ENCODE data around the gene CCDC92.

CCDC92 gene

DNA sequence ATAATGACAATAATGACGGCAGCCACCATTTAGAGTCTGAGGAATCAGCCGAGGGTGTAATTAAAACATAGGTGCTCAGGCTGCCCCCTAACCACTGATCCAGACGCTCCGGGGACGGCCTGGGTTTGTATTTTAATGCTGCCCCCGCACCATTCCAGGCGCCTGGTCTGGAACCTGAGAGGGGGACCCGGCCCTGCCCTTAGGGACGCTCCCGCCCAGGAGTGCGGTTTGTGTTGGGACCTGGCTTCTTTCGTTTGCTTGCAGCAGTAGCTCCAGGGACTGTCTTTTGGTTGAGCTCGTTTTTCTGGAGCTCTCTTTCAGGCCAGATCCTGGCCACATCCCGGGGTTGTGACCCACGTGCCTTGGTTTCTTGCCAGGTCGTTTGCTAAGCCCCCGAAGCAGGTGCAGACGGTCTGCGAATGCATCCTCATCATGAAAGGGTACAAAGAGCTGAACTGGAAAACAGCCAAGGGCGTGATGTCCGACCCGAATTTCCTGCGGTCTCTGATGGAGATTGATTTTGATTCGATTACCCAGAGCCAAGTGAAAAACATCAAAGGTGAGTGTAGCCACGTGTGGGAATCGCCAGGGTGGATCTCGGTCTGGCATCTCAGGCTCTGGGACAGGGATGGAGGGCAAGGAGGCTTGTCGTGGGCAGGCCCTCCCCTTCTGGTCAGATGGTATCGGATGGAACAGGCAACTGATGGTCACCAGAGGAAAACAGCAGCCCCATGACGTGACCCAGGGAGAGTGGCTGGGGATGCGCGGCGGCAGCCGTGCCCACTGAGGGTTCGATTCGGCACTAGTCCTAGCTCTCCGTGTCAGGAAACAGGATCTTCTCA, 63.5 kb downstream of the CCDC92 start:
- DNase-seq (ENCODE audit: low spot score) = no peak

DNA sequence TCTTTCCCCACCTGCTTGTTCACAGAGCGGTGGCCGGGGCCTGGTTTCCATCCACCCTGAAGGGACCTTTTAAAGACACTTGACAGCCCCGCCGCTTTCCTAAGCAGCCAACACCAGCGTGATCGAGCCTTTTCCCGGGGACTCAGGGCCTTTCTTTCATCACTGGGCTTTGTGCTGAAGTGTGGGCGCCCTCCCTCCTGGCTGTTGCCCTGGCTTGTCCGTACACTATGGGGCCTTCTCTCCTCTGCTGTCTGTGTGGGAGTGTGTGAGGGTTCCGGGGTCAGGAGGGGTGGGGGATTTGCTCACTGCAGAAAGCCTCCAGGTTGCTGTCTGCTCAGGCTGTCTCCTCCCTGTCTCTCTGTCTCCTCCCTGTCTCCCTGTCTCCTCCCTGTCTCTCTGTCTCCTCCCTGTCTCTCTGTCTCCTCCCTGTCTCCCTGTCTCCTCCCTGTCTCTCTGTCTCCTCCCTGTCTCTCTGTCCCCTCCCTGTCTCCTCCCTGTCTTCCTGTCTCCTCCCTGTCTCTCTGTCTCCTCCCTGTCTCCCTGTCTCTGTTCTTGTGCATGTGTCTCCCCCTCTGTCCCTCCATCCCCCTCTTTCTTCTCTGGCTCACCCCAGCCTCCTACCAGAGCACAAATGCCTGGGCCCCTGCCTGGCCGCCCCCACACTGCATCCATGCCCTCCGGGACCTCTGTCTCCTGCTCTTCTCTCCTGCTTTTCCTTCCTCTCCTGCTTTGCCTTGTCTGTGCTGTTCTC, 64.7 kb downstream of the CCDC92 start:
- no peak for DNase-seq (ENCODE audit: low spot score)

- no peak for DNase-seq (ENCODE audit: low spot score)
Measured at GRCh38 chr12:123906711-123907420, 65.8 kb downstream of the CCDC92 start.

DNA sequence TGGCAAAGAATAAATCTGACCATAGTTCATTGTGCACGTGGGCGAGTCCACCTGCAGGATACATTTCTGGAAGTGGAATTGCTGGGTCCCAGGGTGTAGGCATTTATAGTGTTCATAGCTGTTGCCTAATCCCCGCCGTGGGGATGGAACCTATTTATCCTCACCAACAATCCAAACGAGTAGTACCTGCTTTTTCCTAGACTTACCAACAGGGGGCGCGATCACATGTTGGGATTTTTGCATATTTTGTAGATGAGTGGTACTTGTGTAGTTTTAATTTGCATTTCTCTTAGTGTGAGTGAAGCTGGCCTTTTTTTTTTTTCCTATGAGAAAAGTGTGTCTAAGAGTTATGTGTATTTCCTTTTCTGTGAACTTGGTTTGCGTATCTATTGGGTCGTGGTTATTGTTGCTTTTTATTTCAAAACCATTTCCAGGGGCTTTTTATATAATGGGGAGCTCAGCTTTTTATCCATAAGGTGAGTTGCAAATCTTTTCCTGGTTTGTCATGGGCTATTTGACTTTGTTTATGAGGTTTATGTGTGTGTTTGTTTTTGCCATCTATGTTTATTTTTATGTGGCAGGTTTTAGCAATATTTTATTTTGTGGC, 67.2 kb downstream of the CCDC92 start:
- DNase-seq (ENCODE audit: low spot score) = peak; percentile 79

GRCh38 chr12:123903301-123904065, 69.1 kb downstream of the CCDC92 start:
- DNase-seq (ENCODE audit: low spot score) = no peak

DNA sequence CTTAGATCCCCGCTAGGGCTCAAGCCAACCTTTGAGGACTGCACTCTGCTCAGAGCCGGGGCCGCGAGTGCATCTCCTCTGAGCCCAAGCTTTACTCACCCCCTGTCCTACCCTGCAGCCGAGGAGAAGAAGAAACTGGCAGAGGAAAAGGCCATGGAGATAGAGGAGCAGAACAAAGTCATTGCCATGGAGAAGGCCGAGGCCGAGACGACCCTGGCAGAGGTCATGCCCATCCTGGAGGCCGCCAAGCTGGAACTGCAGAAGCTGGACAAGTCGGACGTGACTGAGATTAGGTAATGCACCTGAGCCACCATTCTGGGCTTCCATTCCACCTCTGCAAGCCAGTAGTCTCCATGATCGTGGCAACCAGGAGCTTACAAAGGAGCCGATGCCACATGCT, 69.8 kb downstream of the CCDC92 start:
- DNase-seq (ENCODE audit: low spot score) = no peak

GRCh38 chr12:123900871-123901376, 71.7 kb downstream of the CCDC92 start:
- DNase-seq (ENCODE audit: low spot score) = no peak

DNA sequence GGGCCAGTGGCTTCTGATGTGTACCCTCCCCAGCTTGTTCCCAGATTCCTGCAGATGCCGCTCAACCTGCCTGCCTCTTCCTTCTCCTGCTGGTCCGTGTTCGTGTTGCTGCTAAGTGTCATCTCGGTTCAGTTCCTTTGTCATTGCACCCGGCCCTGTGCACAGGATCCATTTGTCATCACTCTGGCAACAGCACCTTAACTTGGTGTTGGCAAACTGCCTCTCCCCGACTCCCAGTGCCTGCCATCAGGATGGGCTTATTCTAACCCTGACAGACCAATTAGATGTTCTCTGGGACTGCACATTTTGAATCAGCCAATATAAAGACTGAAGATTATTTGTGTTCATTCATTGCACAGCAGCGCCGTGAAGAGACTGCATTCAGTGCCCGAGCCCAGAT, 73.3 kb downstream of the CCDC92 start:
- no peak for DNase-seq (ENCODE audit: low spot score)

DNA sequence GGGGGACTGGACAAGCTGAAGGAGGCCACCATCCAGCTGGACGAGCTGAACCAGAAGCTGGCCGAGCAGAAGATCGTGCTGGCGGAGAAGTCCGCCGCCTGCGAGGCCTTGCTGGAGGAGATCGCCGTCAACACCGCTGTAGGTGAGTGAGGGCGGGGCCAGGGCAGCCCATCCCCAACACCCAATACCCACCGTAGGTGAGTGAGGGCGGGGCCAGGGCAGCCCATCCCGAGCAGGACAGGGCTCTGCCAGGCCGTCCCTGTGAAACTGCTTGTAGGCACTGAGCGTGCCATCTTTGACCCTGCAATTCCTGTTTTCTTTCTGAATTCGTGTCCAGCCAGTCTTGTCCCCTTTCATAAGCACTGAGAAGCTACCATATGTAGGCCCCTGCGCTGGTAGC, 74.0 kb downstream of the CCDC92 start:
- DNase-seq (ENCODE audit: low spot score) = no peak

DNA sequence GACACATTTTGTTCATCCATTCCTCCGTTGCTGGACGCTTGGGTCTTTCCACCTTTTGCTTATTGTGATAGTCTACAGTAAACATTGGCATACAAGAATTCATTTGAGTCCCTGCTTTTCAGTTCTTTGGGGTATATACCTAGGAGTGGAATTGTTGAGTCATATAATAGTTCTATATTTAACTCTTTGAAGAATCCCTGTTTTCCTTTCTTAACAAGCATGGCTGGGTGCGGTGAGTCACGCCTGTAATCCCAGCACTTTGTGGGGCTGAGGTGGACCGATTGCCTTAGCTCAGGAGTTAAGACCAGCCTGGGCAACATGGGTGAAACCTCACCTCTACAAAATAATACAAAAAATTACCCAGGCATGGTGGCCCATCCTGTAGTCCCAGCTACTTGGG, 75.4 kb downstream of the CCDC92 start:
- DNase-seq (ENCODE audit: low spot score) = no peak

DNA sequence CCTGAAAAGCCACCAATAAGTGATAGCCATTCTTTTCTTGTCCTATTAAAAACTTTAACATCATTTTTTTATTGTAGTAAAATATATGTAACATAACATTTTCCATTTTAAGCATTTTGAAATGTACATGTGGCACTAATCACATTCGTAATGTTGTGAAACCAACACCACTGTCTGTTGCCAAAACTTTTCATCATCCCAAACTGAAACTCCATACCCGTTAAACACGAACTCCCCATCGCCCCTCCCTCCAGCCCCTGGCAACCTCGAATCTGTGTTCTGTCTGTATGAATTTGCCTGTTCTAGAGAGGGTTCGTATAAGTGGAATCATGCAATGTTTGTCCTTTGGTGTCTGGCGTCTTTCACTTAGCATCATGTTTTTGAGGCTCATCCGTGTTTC, 75.9 kb downstream of the CCDC92 start:
- no peak for DNase-seq (ENCODE audit: low spot score)

DNA sequence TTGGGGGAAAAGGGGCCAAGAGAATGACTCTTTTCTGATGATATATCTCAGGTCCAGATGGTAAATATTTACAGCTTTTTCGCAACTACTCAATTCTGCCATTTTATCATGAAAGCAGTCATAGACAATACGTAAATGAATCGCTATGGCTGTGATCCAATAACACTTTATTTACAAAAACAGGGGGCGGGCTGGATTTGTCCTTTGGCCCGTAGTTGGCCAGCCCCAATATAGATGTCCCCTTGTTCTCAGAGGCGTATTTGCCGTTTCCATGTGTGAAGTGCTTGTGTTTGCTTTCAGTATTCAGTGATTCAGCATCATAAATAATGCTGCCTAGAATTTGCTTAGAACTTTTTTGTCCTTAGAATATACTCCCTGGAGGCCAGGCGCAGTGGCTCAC, 77.2 kb downstream of the CCDC92 start:
- no peak for DNase-seq (ENCODE audit: low spot score)

- no peak for DNase-seq (ENCODE audit: low spot score)
Measured at GRCh38 chr12:123894823-123895345, 77.7 kb downstream of the CCDC92 start.

GRCh38 chr12:123893276-123893675, 79.4 kb downstream of the CCDC92 start:
- DNase-seq (ENCODE audit: low spot score) = no peak

DNA sequence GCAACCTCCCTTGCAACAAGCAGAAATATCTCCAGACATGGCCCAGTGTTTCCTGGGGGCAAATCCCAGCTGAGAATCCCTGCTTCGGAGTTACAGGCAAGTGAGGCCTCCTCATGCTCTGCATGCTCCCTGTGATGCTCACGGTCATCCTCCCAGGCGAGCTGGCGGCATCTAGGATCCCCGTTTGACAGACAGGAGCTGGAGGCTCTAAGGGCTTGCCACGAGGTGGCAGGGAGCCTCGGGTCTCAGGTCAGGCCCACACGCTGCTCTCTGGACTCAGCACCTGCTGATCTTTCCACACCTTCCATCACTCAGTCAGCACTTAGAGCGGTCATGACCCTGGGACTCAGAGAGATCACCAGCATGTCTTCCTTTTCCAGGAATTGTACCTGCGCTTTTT, 79.8 kb downstream of the CCDC92 start:
- no peak for DNase-seq (ENCODE audit: low spot score)

- no peak for DNase-seq (ENCODE audit: low spot score)
Measured at GRCh38 chr12:123892180-123892559, 80.5 kb downstream of the CCDC92 start.

GRCh38 chr12:123891516-123892179, 81.0 kb downstream of the CCDC92 start:
- DNase-seq (ENCODE audit: low spot score) = no peak

GRCh38 chr12:123891011-123891410, 81.6 kb downstream of the CCDC92 start:
- DNase-seq (ENCODE audit: low spot score) = no peak

- no peak for DNase-seq (ENCODE audit: low spot score)
Measured at GRCh38 chr12:123890536-123890902, 82.1 kb downstream of the CCDC92 start.

DNA sequence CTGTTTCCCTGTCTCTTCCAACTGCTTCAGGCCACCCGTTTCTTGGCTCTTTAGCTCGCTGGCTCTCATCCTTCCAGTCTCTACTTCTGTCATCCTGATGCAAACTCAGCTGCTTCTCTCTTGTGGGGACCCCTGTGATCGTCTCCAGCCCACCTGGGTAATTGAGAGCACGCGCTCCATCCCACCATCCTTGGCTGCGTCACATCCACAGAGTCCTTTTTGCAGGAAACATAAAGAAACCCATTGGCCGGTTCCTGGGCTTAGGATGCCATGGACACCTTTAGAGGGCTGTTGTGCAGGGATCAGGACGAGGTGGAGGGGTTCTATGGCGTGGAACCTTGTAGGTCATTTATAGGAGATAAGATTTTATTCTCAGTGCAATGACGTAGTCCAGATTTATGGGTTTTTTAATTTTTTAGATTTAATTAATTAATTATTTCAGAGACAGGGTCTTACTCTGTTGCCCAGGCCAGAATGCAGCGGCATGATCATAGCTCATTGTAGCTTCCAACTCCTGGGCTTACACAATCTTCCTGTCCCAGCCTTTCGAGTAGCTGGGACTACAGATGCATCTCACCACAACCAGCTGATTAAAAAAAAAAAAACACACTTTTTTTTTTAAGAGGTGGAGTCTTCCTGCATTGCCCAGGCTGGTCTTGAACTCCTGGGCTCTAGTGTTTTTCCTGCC, 82.6 kb downstream of the CCDC92 start:
- DNase-seq (ENCODE audit: low spot score) = no peak
